Panc1 (cell line): ENCODE results near the gene ASB16.
"Not testable (repeated sequence)": the region's sequence is repeated elsewhere in the genome, so short reads cannot be mapped to it uniquely, and the experiment has no call there.

ENCODE experiments used
- SIN3A ChIP-seq: IDR thresholded peaks from 2 replicates; pipeline ENCODE4 v1.6.1; 2012; ENCODE audit warnings: low read depth, mild to moderate bottlenecking, low read length, moderate library complexity, borderline replicate concordance; ENCODE audit not compliant: insufficient read depth
- TF ChIP-seq, protein P1 (sequence below): fragments of 450-650 bp; IDR thresholded peaks from 2 replicates; pipeline ENCODE4 v1.5.1; 2017; ENCODE audit warnings: mild to moderate bottlenecking
- TF ChIP-seq, protein P2 (sequence below), 2 experiments: IDR thresholded peaks; 2 replicates each; pipeline ENCODE4 v1.6.1; 2011 to 2012; ENCODE audit warnings: low read depth in 2 of 2, control low read depth in 1 of 2, low read length in 1 of 2, mild to moderate bottlenecking in 1 of 2, moderate library complexity in 1 of 2; ENCODE audit not compliant: insufficient read depth in 1 of 2

DNA sequence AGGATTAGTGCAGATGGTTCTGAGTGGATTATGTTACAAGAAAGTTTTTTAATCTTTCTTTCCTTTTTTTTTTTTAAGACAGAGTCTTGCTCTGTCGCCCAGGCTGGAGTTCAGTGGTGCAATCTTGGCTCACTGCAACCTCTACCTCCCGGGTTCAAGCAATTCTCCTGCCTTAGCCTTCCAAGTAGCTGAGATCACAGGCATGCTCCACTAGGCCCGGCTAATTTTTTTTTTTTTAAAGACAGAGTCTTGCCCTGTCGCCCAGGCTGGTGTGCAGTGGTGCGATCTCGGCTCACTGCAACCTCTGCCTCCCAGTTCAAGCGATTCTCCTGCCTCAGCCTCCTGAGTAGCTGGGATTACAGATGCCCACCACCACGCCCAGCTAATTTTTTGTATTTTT is 26.6 kb upstream of the ASB16 start:
- TF ChIP-seq, protein P1, sequence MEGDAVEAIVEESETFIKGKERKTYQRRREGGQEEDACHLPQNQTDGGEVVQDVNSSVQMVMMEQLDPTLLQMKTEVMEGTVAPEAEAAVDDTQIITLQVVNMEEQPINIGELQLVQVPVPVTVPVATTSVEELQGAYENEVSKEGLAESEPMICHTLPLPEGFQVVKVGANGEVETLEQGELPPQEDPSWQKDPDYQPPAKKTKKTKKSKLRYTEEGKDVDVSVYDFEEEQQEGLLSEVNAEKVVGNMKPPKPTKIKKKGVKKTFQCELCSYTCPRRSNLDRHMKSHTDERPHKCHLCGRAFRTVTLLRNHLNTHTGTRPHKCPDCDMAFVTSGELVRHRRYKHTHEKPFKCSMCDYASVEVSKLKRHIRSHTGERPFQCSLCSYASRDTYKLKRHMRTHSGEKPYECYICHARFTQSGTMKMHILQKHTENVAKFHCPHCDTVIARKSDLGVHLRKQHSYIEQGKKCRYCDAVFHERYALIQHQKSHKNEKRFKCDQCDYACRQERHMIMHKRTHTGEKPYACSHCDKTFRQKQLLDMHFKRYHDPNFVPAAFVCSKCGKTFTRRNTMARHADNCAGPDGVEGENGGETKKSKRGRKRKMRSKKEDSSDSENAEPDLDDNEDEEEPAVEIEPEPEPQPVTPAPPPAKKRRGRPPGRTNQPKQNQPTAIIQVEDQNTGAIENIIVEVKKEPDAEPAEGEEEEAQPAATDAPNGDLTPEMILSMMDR = not testable (repeated sequence)
- TF ChIP-seq, protein P2, sequence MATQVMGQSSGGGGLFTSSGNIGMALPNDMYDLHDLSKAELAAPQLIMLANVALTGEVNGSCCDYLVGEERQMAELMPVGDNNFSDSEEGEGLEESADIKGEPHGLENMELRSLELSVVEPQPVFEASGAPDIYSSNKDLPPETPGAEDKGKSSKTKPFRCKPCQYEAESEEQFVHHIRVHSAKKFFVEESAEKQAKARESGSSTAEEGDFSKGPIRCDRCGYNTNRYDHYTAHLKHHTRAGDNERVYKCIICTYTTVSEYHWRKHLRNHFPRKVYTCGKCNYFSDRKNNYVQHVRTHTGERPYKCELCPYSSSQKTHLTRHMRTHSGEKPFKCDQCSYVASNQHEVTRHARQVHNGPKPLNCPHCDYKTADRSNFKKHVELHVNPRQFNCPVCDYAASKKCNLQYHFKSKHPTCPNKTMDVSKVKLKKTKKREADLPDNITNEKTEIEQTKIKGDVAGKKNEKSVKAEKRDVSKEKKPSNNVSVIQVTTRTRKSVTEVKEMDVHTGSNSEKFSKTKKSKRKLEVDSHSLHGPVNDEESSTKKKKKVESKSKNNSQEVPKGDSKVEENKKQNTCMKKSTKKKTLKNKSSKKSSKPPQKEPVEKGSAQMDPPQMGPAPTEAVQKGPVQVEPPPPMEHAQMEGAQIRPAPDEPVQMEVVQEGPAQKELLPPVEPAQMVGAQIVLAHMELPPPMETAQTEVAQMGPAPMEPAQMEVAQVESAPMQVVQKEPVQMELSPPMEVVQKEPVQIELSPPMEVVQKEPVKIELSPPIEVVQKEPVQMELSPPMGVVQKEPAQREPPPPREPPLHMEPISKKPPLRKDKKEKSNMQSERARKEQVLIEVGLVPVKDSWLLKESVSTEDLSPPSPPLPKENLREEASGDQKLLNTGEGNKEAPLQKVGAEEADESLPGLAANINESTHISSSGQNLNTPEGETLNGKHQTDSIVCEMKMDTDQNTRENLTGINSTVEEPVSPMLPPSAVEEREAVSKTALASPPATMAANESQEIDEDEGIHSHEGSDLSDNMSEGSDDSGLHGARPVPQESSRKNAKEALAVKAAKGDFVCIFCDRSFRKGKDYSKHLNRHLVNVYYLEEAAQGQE (IDR thresholded peaks at IDR 0.05; ENCODE audit: insufficient read depth in 1 of 2, low read depth in 2 of 2, low read length in 1 of 2) = not testable (repeated sequence)
- TF ChIP-seq SIN3A = not testable (repeated sequence)
